ENCODE measurements around the gene SIX2. TPM values are rescaled to one million over a fixed set of nuclear protein-coding genes. Genes with fewer than 3 reads are reported as not detected.

SIX2 gene
- total and polyA plus RNA-seq, 4 donors = 1.7 to 6.0 (median 2.6) TPM

GRCh38 chr2:45002686-45003085, 6.6 kb downstream of the SIX2 start:
- no peak for ATAC-seq (ENCODE audit: low FRiP score)
- Histone ChIP-seq H3K36me3 (ENCODE audit: control insufficient read depth in 1 of 2, insufficient read depth in 2 of 2, low read length in 1 of 2) (peaks cover 0 to 4% of the 10 kb centered on the region in 2 donors), H3K27me3 (ENCODE audit: control insufficient read depth in 1 of 2, insufficient read depth in 2 of 2, low read length in 1 of 2) (no peaks in the 10 kb centered on the region), H3K27ac (ENCODE audit: low read depth in 1 of 2, low read length in 2 of 2) (no peak overlapping the region), H3K9me3 (ENCODE audit: control insufficient read depth, low read length) (no peaks in the 10 kb centered on the region), H3K4me1 (ENCODE audit: control insufficient read depth in 1 of 2, insufficient read depth in 2 of 2, low read length in 2 of 2) (no peaks in the 10 kb centered on the region), H3K4me3 (ENCODE audit: low read length in 2 of 2) (no peak overlapping the region)
- DNase-seq = no peak
- 84 to 90% methylated on average over 3 of the region's 3 CpGs for WGBS, 2 donors
- intact Hi-C loops (cut with DNase I) = no loop called here

GRCh38 chr2:45001869-45002385, 7.3 kb downstream of the SIX2 start:
- 56 to 62% methylated on average over 9 of the region's 9 CpGs for WGBS, 2 donors
- ATAC-seq (ENCODE audit: low FRiP score) (no peak), DNase-seq (no peak)
- intact Hi-C loops (cut with DNase I) = no loop called here
- Histone ChIP-seq H3K36me3 (ENCODE audit: control insufficient read depth in 1 of 2, insufficient read depth in 2 of 2, low read length in 1 of 2) (peaks cover 0 to 4% of the 10 kb centered on the region in 2 donors), H3K9me3 (ENCODE audit: control insufficient read depth, low read length) (no peaks in the 10 kb centered on the region), H3K4me1 (ENCODE audit: control insufficient read depth in 1 of 2, insufficient read depth in 2 of 2, low read length in 2 of 2) (no peaks in the 10 kb centered on the region), H3K27ac (ENCODE audit: low read depth in 1 of 2, low read length in 2 of 2) (no peak overlapping the region), H3K27me3 (ENCODE audit: control insufficient read depth in 1 of 2, insufficient read depth in 2 of 2, low read length in 1 of 2) (no peaks in the 10 kb centered on the region), H3K4me3 (ENCODE audit: low read length in 2 of 2) (no peak overlapping the region)

GRCh38 chr2:45000921-45001868, 8.1 kb downstream of the SIX2 start:
- H3K27me3 ChIP-seq (ENCODE audit: control insufficient read depth in 1 of 2, insufficient read depth in 2 of 2, low read length in 1 of 2) = no peaks in the 10 kb centered on the region
- intact Hi-C loops (cut with DNase I) = no loop called here
- no peaks in the 10 kb centered on the region for H3K4me1 ChIP-seq (ENCODE audit: control insufficient read depth in 1 of 2, insufficient read depth in 2 of 2, low read length in 2 of 2)
- peak overlapping the region in 1 of 2 donors; percentile 12 for H3K4me3 ChIP-seq (ENCODE audit: low read length in 2 of 2)
- 9 to 14% methylated on average over 61 of the region's 61 CpGs for WGBS, 2 donors
- no peak overlapping the region for H3K27ac ChIP-seq (ENCODE audit: low read depth in 1 of 2, low read length in 2 of 2)
- DNase-seq (no peak), ATAC-seq (ENCODE audit: low FRiP score) (peak; percentile 34)
- peaks cover 0 to 3% of the 10 kb centered on the region in 2 donors for H3K36me3 ChIP-seq (ENCODE audit: control insufficient read depth in 1 of 2, insufficient read depth in 2 of 2, low read length in 1 of 2)
- no peaks in the 10 kb centered on the region for H3K9me3 ChIP-seq (ENCODE audit: control insufficient read depth, low read length)

- WGBS, 2 donors = 61 to 68% methylated on average over 36 of the region's 36 CpGs
- H3K4me3 ChIP-seq (ENCODE audit: low read length in 2 of 2) = no peak overlapping the region
- H3K4me1 ChIP-seq (ENCODE audit: control insufficient read depth in 1 of 2, insufficient read depth in 2 of 2, low read length in 2 of 2) = no peaks in the 10 kb centered on the region
- ATAC-seq (ENCODE audit: low FRiP score) = no peak
- no peaks in the 10 kb centered on the region for H3K36me3 ChIP-seq (ENCODE audit: control insufficient read depth in 1 of 2, insufficient read depth in 2 of 2, low read length in 1 of 2)
- no peaks in the 10 kb centered on the region for H3K9me3 ChIP-seq (ENCODE audit: control insufficient read depth, low read length)
- intact Hi-C loops (cut with DNase I) = no loop called here
- H3K27me3 ChIP-seq (ENCODE audit: control insufficient read depth in 1 of 2, insufficient read depth in 2 of 2, low read length in 1 of 2) = no peaks in the 10 kb centered on the region
- DNase-seq = no peak
- no peak overlapping the region for H3K27ac ChIP-seq (ENCODE audit: low read depth in 1 of 2, low read length in 2 of 2)
Observed at GRCh38 chr2:45000341-45000901, 8.8 kb downstream of the SIX2 start.

- no peaks in the 10 kb centered on the region for H3K4me1 ChIP-seq (ENCODE audit: control insufficient read depth in 1 of 2, insufficient read depth in 2 of 2, low read length in 2 of 2)
- H3K27ac ChIP-seq (ENCODE audit: low read depth in 1 of 2, low read length in 2 of 2) = no peak overlapping the region
- H3K27me3 ChIP-seq (ENCODE audit: control insufficient read depth in 1 of 2, insufficient read depth in 2 of 2, low read length in 1 of 2) = no peaks in the 10 kb centered on the region
- no peaks in the 10 kb centered on the region for H3K36me3 ChIP-seq (ENCODE audit: control insufficient read depth in 1 of 2, insufficient read depth in 2 of 2, low read length in 1 of 2)
- ATAC-seq (ENCODE audit: low FRiP score) (no peak), DNase-seq (no peak)
- no peaks in the 10 kb centered on the region for H3K9me3 ChIP-seq (ENCODE audit: control insufficient read depth, low read length)
- WGBS, 2 donors = 85 to 88% methylated on average over 10 of the region's 10 CpGs
- no peak overlapping the region for H3K4me3 ChIP-seq (ENCODE audit: low read length in 2 of 2)
- intact Hi-C loops (cut with DNase I) = no loop called here
Observed at GRCh38 chr2:44999540-44999939, 9.7 kb downstream of the SIX2 start.

GRCh38 chr2:44997963-44998362, 11.3 kb downstream of the SIX2 start:
- Histone ChIP-seq H3K36me3 (ENCODE audit: control insufficient read depth in 1 of 2, insufficient read depth in 2 of 2, low read length in 1 of 2) (no peaks in the 10 kb centered on the region), H3K4me3 (ENCODE audit: low read length in 2 of 2) (no peak overlapping the region), H3K27me3 (ENCODE audit: control insufficient read depth in 1 of 2, insufficient read depth in 2 of 2, low read length in 1 of 2) (peaks cover 0 to 2% of the 10 kb centered on the region in 2 donors), H3K27ac (ENCODE audit: low read depth in 1 of 2, low read length in 2 of 2) (no peak overlapping the region), H3K4me1 (ENCODE audit: control insufficient read depth in 1 of 2, insufficient read depth in 2 of 2, low read length in 2 of 2) (no peaks in the 10 kb centered on the region), H3K9me3 (ENCODE audit: control insufficient read depth, low read length) (peaks cover 2% of the 10 kb centered on the region)
- ATAC-seq (ENCODE audit: low FRiP score) (no peak), DNase-seq (no peak)
- intact Hi-C loops (cut with DNase I) = no loop called here
- 93 to 97% methylated on average over 1 of the region's 1 CpG for WGBS, 2 donors

GRCh38 chr2:44996356-44996755, 12.9 kb downstream of the SIX2 start:
- 82 to 88% methylated on average over 6 of the region's 6 CpGs for WGBS, 2 donors
- DNase-seq (no peak), ATAC-seq (ENCODE audit: low FRiP score) (no peak)
- Histone ChIP-seq H3K4me1 (ENCODE audit: control insufficient read depth in 1 of 2, insufficient read depth in 2 of 2, low read length in 2 of 2) (no peaks in the 10 kb centered on the region), H3K27me3 (ENCODE audit: control insufficient read depth in 1 of 2, insufficient read depth in 2 of 2, low read length in 1 of 2) (peaks cover 0 to 2% of the 10 kb centered on the region in 2 donors), H3K36me3 (ENCODE audit: control insufficient read depth in 1 of 2, insufficient read depth in 2 of 2, low read length in 1 of 2) (no peaks in the 10 kb centered on the region), H3K27ac (ENCODE audit: low read depth in 1 of 2, low read length in 2 of 2) (no peak overlapping the region), H3K9me3 (ENCODE audit: control insufficient read depth, low read length) (peaks cover 4% of the 10 kb centered on the region), H3K4me3 (ENCODE audit: low read length in 2 of 2) (no peak overlapping the region)
- intact Hi-C loops (cut with DNase I) = no loop called here

- no peak for ATAC-seq (ENCODE audit: low FRiP score)
- WGBS, 2 donors = 93 to 95% methylated on average over 1 of the region's 1 CpG
Observed at GRCh38 chr2:44994377-44994776, 14.9 kb downstream of the SIX2 start.

More at GRCh38 chr2:44994377-44994776, 14.9 kb downstream of the SIX2 start:
- Histone ChIP-seq H3K9me3 (ENCODE audit: control insufficient read depth, low read length) (peaks cover 5% of the 10 kb centered on the region), H3K27me3 (ENCODE audit: control insufficient read depth in 1 of 2, insufficient read depth in 2 of 2, low read length in 1 of 2) (peaks cover 0 to 2% of the 10 kb centered on the region in 2 donors), H3K4me3 (ENCODE audit: low read length in 2 of 2) (no peak overlapping the region), H3K27ac (ENCODE audit: low read depth in 1 of 2, low read length in 2 of 2) (no peak overlapping the region), H3K36me3 (ENCODE audit: control insufficient read depth in 1 of 2, insufficient read depth in 2 of 2, low read length in 1 of 2) (no peaks in the 10 kb centered on the region), H3K4me1 (ENCODE audit: control insufficient read depth in 1 of 2, insufficient read depth in 2 of 2, low read length in 2 of 2) (no peaks in the 10 kb centered on the region)
- intact Hi-C loops (cut with DNase I) = no loop called here
- no peak for DNase-seq
